Measurements from ENCODE around the gene SLC25A26.
A peak's percentile ranks its signal among the peaks of the same experiment; 100 is the strongest.

SLC25A26 gene

GRCh38 chr3:66203275-66203674 is 17.5 kb upstream of the SLC25A26 start:
- TF ChIP-seq CTCF (conservative IDR thresholded peaks at IDR 0.05): no peak
- H3K27ac ChIP-seq: no peak overlapping the region

- no peak for TF ChIP-seq CTCF (conservative IDR thresholded peaks at IDR 0.05)
- H3K27ac ChIP-seq: no peak overlapping the region
Observed at GRCh38 chr3:66206806-66207205, 14.0 kb upstream of the SLC25A26 start.

- TF ChIP-seq CTCF (conservative IDR thresholded peaks at IDR 0.05): no peak
- no peak overlapping the region for H3K27ac ChIP-seq
Observed at GRCh38 chr3:66208189-66208588, 12.6 kb upstream of the SLC25A26 start.

GRCh38 chr3:66210687-66211295 is 10.0 kb upstream of the SLC25A26 start:
- H3K27ac ChIP-seq: no peak overlapping the region
- no peak for TF ChIP-seq CTCF (conservative IDR thresholded peaks at IDR 0.05)

- TF ChIP-seq CTCF (conservative IDR thresholded peaks at IDR 0.05): no peak
- H3K27ac ChIP-seq: no peak overlapping the region
Observed at GRCh38 chr3:66211779-66212178, 9.0 kb upstream of the SLC25A26 start.

GRCh38 chr3:66215106-66215505 is 5.7 kb upstream of the SLC25A26 start:
- no peak for TF ChIP-seq CTCF (conservative IDR thresholded peaks at IDR 0.05)
- H3K27ac ChIP-seq: no peak overlapping the region

- no peak for TF ChIP-seq CTCF (conservative IDR thresholded peaks at IDR 0.05)
- peak overlapping the region; percentile 72 for H3K27ac ChIP-seq
Observed at GRCh38 chr3:66220066-66220465, 735 bp upstream of the SLC25A26 start.
